DND-41 (cell line): ENCODE measurements around the gene MYLK4.

Experiments
- ATAC-seq: fragments of 200-7000 bp; cut with Tn5 transposase; 3 replicates; pipeline ENCODE4 v1.9.1; 2021; ENCODE audit warnings: low read depth; ENCODE audit not compliant: insufficient read depth
- DNase-seq: peaks from one replicate; pipeline ENCODE4 v3.0.0-alpha.2; 2020
- H2AFZ ChIP-seq: 2 replicates; pipeline ENCODE4 v1.6.0; 2012; ENCODE audit warnings: low read depth, low read length
- H3K27ac ChIP-seq: 2 replicates; pipeline ENCODE4 v1.5.1; 2012; ENCODE audit warnings: low read length, inconsistent platforms
- H3K27me3 ChIP-seq: fragments of 200-600 bp; sonication (generic); 2 replicates; pipeline ENCODE4 v1.6.0; 2012; ENCODE audit warnings: low read length, mild to moderate bottlenecking, inconsistent platforms; ENCODE audit not compliant: insufficient read depth, poor library complexity
- H3K36me3 ChIP-seq: 2 replicates; pipeline ENCODE4 v1.5.1; 2012; ENCODE audit warnings: low read length, inconsistent platforms; ENCODE audit not compliant: insufficient read depth
- H3K4me1 ChIP-seq: 2 replicates; pipeline ENCODE4 v1.5.1; 2012; ENCODE audit warnings: mild to moderate bottlenecking, low read length; ENCODE audit not compliant: insufficient read depth
- H3K4me2 ChIP-seq: 2 replicates; pipeline ENCODE4 v1.6.0; 2012; ENCODE audit warnings: mild to moderate bottlenecking, moderate library complexity, low read length, inconsistent platforms; ENCODE audit not compliant: insufficient read depth
- H3K4me3 ChIP-seq, 2 experiments: fragments of 200-600 bp in 1 of 2; shearing (Covaris generic) in 1 of 2; 2 replicates each; pipeline ENCODE4 v1.5.1; 2012 to 2016; ENCODE audit warnings: inconsistent platforms in 2 of 2, low read length in 2 of 2, mild to moderate bottlenecking in 2 of 2, low read depth in 1 of 2, moderate library complexity in 1 of 2
- H3K79me2 ChIP-seq: 2 replicates; pipeline ENCODE4 v1.6.0; 2012; ENCODE audit warnings: low read length, inconsistent platforms; ENCODE audit not compliant: insufficient read depth
- H3K9ac ChIP-seq: 2 replicates; pipeline ENCODE4 v1.6.0; 2012; ENCODE audit warnings: low read depth, mild to moderate bottlenecking, inconsistent platforms, low read length, moderate library complexity
- H3K9me3 ChIP-seq: 2 replicates; pipeline ENCODE4 v1.5.1; 2012; ENCODE audit warnings: low read length, moderate library complexity, mild to moderate bottlenecking, inconsistent platforms; ENCODE audit not compliant: insufficient read depth, severe bottlenecking
- H4K20me1 ChIP-seq: 2 replicates; pipeline ENCODE4 v1.6.0; 2012; ENCODE audit warnings: low read length; ENCODE audit not compliant: insufficient read depth
- CTCF ChIP-seq: IDR thresholded peaks from 2 replicates; pipeline ENCODE4 v1.5.1; 2012; ENCODE audit warnings: borderline replicate concordance, low read length, moderate library complexity, mild to moderate bottlenecking; ENCODE audit not compliant: poor library complexity, severe bottlenecking; ENCODE audit errors: extremely low read depth
- EZH2 ChIP-seq: IDR thresholded peaks from 3 replicates; pipeline ENCODE4 v1.6.1; 2012; ENCODE audit warnings: borderline replicate concordance, low read depth, mild to moderate bottlenecking, moderate library complexity, low read length, inconsistent platforms; ENCODE audit not compliant: severe bottlenecking

Gene MYLK4

GRCh38 chr6:2730353-2731107 lies 20.2 kb downstream of the MYLK4 start:
- H3K4me1 ChIP-seq = no peaks in the 10 kb centered on the region
- no peak overlapping the region for H3K4me3 ChIP-seq
- H3K27ac ChIP-seq = no peak overlapping the region
- no peak overlapping the region for H3K9ac ChIP-seq
- H3K4me2 ChIP-seq = no peak overlapping the region
- TF ChIP-seq CTCF = no peak
- no peak for ATAC-seq
- DNase-seq = no peak
- no peaks in the 10 kb centered on the region for H3K79me2 ChIP-seq
- H3K36me3 ChIP-seq = no peaks in the 10 kb centered on the region
- no peaks in the 10 kb centered on the region for H4K20me1 ChIP-seq
- peaks cover 6% of the 10 kb centered on the region for H3K27me3 ChIP-seq
- H2AFZ ChIP-seq = no peak overlapping the region
- no peaks in the 10 kb centered on the region for H3K9me3 ChIP-seq

- Histone ChIP-seq H3K4me2 (no peak overlapping the region), H3K9ac (no peak overlapping the region), H3K27me3 (peaks cover 6% of the 10 kb centered on the region), H3K79me2 (no peaks in the 10 kb centered on the region), H3K36me3 (no peaks in the 10 kb centered on the region), H2AFZ (no peak overlapping the region), H3K9me3 (no peaks in the 10 kb centered on the region), H3K4me1 (no peaks in the 10 kb centered on the region), H3K4me3 (no peak overlapping the region), H4K20me1 (no peaks in the 10 kb centered on the region), H3K27ac (no peak overlapping the region)
- DNase-seq (no peak), ATAC-seq (no peak)
- TF ChIP-seq CTCF (no peak), EZH2 (no peak)
These were observed 20.8 kb downstream of the MYLK4 start for GRCh38 chr6:2729921-2730320.

- peaks cover 3% of the 10 kb centered on the region for H3K27me3 ChIP-seq
- DNase-seq = no peak
- H3K79me2 ChIP-seq = no peaks in the 10 kb centered on the region
- H3K4me1 ChIP-seq = no peaks in the 10 kb centered on the region
- no peak overlapping the region for H3K27ac ChIP-seq
- H3K36me3 ChIP-seq = no peaks in the 10 kb centered on the region
- no peak overlapping the region for H2AFZ ChIP-seq
- H3K4me3 ChIP-seq = no peak overlapping the region
- no peaks in the 10 kb centered on the region for H4K20me1 ChIP-seq
- H3K9me3 ChIP-seq = no peaks in the 10 kb centered on the region
- ATAC-seq = no peak
- TF ChIP-seq EZH2 (no peak), CTCF (no peak)
- H3K9ac ChIP-seq = no peak overlapping the region
- H3K4me2 ChIP-seq = no peak overlapping the region
These were observed 24.6 kb downstream of the MYLK4 start for GRCh38 chr6:2725999-2726567.
